Neuronal stem cell (in vitro differentiated cells): Measurements from ENCODE around the gene KDM5B.

Experiments used
- DNase-seq: peaks from one replicate; pipeline ENCODE4 v3.0.0-alpha.2; 2013; ENCODE audit warnings: low spot score
- H2AFZ ChIP-seq: one replicate; pipeline ENCODE4 v1.6.1; 2013; ENCODE audit warnings: mild to moderate bottlenecking, low read length, inconsistent platforms
- H2AK5ac ChIP-seq: 2 replicates; pipeline ENCODE4 v1.6.1; 2013; ENCODE audit warnings: low read depth, mild to moderate bottlenecking, inconsistent platforms, low read length, moderate library complexity, mixed read lengths
- H2BK120ac ChIP-seq: 2 replicates; pipeline ENCODE4 v1.6.1; 2013; ENCODE audit warnings: low read depth, mild to moderate bottlenecking, inconsistent platforms, low read length, moderate library complexity, mixed read lengths
- H2BK12ac ChIP-seq: one replicate; pipeline ENCODE4 v1.6.1; 2013; ENCODE audit warnings: low read length, inconsistent platforms
- H2BK15ac ChIP-seq: 2 replicates; pipeline ENCODE4 v1.6.1; 2013; ENCODE audit warnings: mild to moderate bottlenecking, low read length, inconsistent platforms, mixed read lengths
- H2BK5ac ChIP-seq: one replicate; pipeline ENCODE4 v1.6.1; 2013; ENCODE audit warnings: inconsistent platforms, mild to moderate bottlenecking, low read length, moderate library complexity
- H3K14ac ChIP-seq: one replicate; pipeline ENCODE4 v1.6.1; 2013; ENCODE audit warnings: low read length, inconsistent platforms
- H3K18ac ChIP-seq: 2 replicates; pipeline ENCODE4 v1.6.1; 2013; ENCODE audit warnings: low read length, inconsistent platforms
- H3K23ac ChIP-seq: 2 replicates; pipeline ENCODE4 v1.6.1; 2013; ENCODE audit warnings: low read depth, mild to moderate bottlenecking, mixed read lengths, low read length, inconsistent platforms; ENCODE audit not compliant: poor library complexity
- H3K27ac ChIP-seq: replicated peaks from 3 replicates; pipeline ENCODE4 v1.5.1; 2013; ENCODE audit warnings: low read length, inconsistent platforms
- H3K27me3 ChIP-seq, 3 experiments: 2 replicates each; pipeline ENCODE4 v1.6.1; 2013; ENCODE audit warnings: low read length in 3 of 3, mild to moderate bottlenecking in 2 of 3, inconsistent platforms in 1 of 3, low read depth in 1 of 3, mixed read lengths in 1 of 3, moderate library complexity in 1 of 3; ENCODE audit not compliant: control insufficient read depth in 3 of 3, insufficient read depth in 3 of 3
- H3K36me3 ChIP-seq, 2 donors: replicated peaks in 1 of 2; 2 replicates each; pipeline ENCODE4 v1.6.1; 2013; ENCODE audit warnings: low read length in 2 of 2; ENCODE audit not compliant: control insufficient read depth in 2 of 2, insufficient read depth in 2 of 2
- H3K4ac ChIP-seq: 2 replicates; pipeline ENCODE4 v1.6.1; 2013; ENCODE audit warnings: inconsistent platforms, mild to moderate bottlenecking, low read length, moderate library complexity
- H3K4me1 ChIP-seq, 2 donors: 1 replicate in 1 of 2; 2 replicates in 1 of 2; pipeline ENCODE4 v1.6.1; 2013; ENCODE audit warnings: low read length in 2 of 2, low read depth in 1 of 2; ENCODE audit not compliant: control insufficient read depth in 2 of 2, insufficient read depth in 1 of 2
- H3K4me2 ChIP-seq: one replicate; pipeline ENCODE4 v1.6.1; 2013; ENCODE audit warnings: mild to moderate bottlenecking, low read length, inconsistent platforms; ENCODE audit not compliant: insufficient read depth, poor library complexity, severe bottlenecking
- H3K4me3 ChIP-seq, 2 donors: 2 replicates each; pipeline ENCODE4 v1.5.1; 2013; ENCODE audit warnings: low read length in 2 of 2, mild to moderate bottlenecking in 2 of 2, inconsistent platforms in 1 of 2, moderate library complexity in 1 of 2
- H3K79me1 ChIP-seq: one replicate; pipeline ENCODE4 v1.6.1; 2013; ENCODE audit warnings: low read depth, mild to moderate bottlenecking, inconsistent platforms, low read length, moderate library complexity
- H3K9ac ChIP-seq: one replicate; pipeline ENCODE4 v1.6.1; 2013; ENCODE audit warnings: mild to moderate bottlenecking, low read depth, low read length, inconsistent platforms; ENCODE audit not compliant: poor library complexity
- H3K9me3 ChIP-seq, 2 donors: replicated peaks in 1 of 2; 2 replicates each; pipeline versions ENCODE3 to v1.6.1; 2013; ENCODE audit warnings: low read length in 2 of 2, mild to moderate bottlenecking in 2 of 2, inconsistent platforms in 1 of 2, low read depth in 1 of 2, mixed read lengths in 1 of 2, moderate library complexity in 1 of 2; ENCODE audit not compliant: control insufficient read depth in 2 of 2, insufficient read depth in 1 of 2
- H4K8ac ChIP-seq: one replicate; pipeline ENCODE4 v1.6.1; 2013; ENCODE audit warnings: low read depth, mild to moderate bottlenecking, inconsistent platforms, low read length, moderate library complexity
- H4K91ac ChIP-seq: one replicate; pipeline ENCODE4 v1.6.1; 2013; ENCODE audit warnings: low read length, low read depth, mild to moderate bottlenecking, inconsistent platforms; ENCODE audit not compliant: poor library complexity
- WGBS, 2 donors: extraction: QIAGEN DNeasy Blood & Tissue Kit; methylation state at CpG; one replicate each; pipeline ENCODE4 v1.1.7; 2013; ENCODE audit warnings: missing lambda C conversion rate in 2 of 2, mixed read lengths in 1 of 2; ENCODE audit not compliant: insufficient read length in 2 of 2, insufficient replicate concordance in 1 of 2; ENCODE audit errors: extremely low coverage in 2 of 2; 5-methylcytosine and 5-hydroxymethylcytosine counted together

KDM5B gene

GRCh38 chr1:202844259-202844658 is 36.0 kb upstream of the KDM5B start:
- Histone ChIP-seq H3K14ac (no peak overlapping the region), H3K23ac (no peak overlapping the region), H3K4ac (no peak overlapping the region), H4K91ac (no peak overlapping the region), H2BK12ac (no peak overlapping the region), H2BK5ac (no peak overlapping the region), H3K27ac (no peak overlapping the region), H2AFZ (no peak overlapping the region), H4K8ac (no peak overlapping the region), H3K9me3 (no peaks in the 10 kb centered on the region), H2BK120ac (no peak overlapping the region), H3K18ac (no peak overlapping the region), H3K79me1 (no peaks in the 10 kb centered on the region), H3K4me3 (no peak overlapping the region), H3K27me3 (peaks cover 0 to 3% (median 0%) of the 10 kb centered on the region in 3 experiments), H2BK15ac (no peak overlapping the region), H3K36me3 (no peaks in the 10 kb centered on the region), H2AK5ac (no peak overlapping the region), H3K4me2 (no peak overlapping the region), H3K4me1 (peaks cover 0 to 13% of the 10 kb centered on the region in 2 donors), H3K9ac (no peak overlapping the region)
- no peak for DNase-seq
- WGBS, 2 donors: no CpG with 5 or more reads among the region's 5 CpGs

GRCh38 chr1:202843081-202843480 is 34.9 kb upstream of the KDM5B start:
- WGBS, 2 donors: no CpG with 5 or more reads among the region's 11 CpGs

GRCh38 chr1:202837746-202838262 is 29.6 kb upstream of the KDM5B start:
- Histone ChIP-seq H3K4ac (no peak overlapping the region), H3K27me3 (peaks cover 0 to 32% (median 3%) of the 10 kb centered on the region in 3 experiments), H2BK120ac (no peak overlapping the region), H2BK12ac (no peak overlapping the region), H3K18ac (no peak overlapping the region), H3K4me3 (no peak overlapping the region), H2AK5ac (no peak overlapping the region), H2BK5ac (no peak overlapping the region), H3K9ac (no peak overlapping the region), H2BK15ac (no peak overlapping the region), H3K4me2 (no peak overlapping the region), H4K91ac (no peak overlapping the region), H2AFZ (peak overlapping the region; percentile 5), H3K14ac (no peak overlapping the region), H3K23ac (no peak overlapping the region), H3K79me1 (peaks cover 2% of the 10 kb centered on the region), H3K27ac (no peak overlapping the region), H4K8ac (no peak overlapping the region), H3K36me3 (no peaks in the 10 kb centered on the region), H3K9me3 (no peaks in the 10 kb centered on the region), H3K4me1 (peaks cover 0 to 8% of the 10 kb centered on the region in 2 donors)
- no peak for DNase-seq
- WGBS, 2 donors: no CpG with 5 or more reads among the region's 5 CpGs

More at GRCh38 chr1:202843081-202843480, 34.9 kb upstream of the KDM5B start:
- H3K18ac ChIP-seq: no peak overlapping the region
- no peak overlapping the region for H3K4me2 ChIP-seq
- no peak overlapping the region for H2AK5ac ChIP-seq
- peaks cover 0 to 13% of the 10 kb centered on the region in 2 donors for H3K4me1 ChIP-seq
- H2BK5ac ChIP-seq: no peak overlapping the region
- no peak overlapping the region for H4K8ac ChIP-seq
- H3K9ac ChIP-seq: no peak overlapping the region
- peaks cover 0 to 3% (median 0%) of the 10 kb centered on the region in 3 experiments for H3K27me3 ChIP-seq
- no peak overlapping the region for H3K23ac ChIP-seq
- no peak overlapping the region for H4K91ac ChIP-seq
- no peak for DNase-seq
- H2BK12ac ChIP-seq: no peak overlapping the region
- H3K4me3 ChIP-seq: no peak overlapping the region
- H3K36me3 ChIP-seq: no peaks in the 10 kb centered on the region
- H3K27ac ChIP-seq: peak overlapping the region; percentile 30
- no peak overlapping the region for H3K4ac ChIP-seq
- H2BK15ac ChIP-seq: no peak overlapping the region
- H3K9me3 ChIP-seq: no peaks in the 10 kb centered on the region
- H3K14ac ChIP-seq: no peak overlapping the region
- H2AFZ ChIP-seq: peak overlapping the region; percentile 59
- H3K79me1 ChIP-seq: no peaks in the 10 kb centered on the region
- no peak overlapping the region for H2BK120ac ChIP-seq

GRCh38 chr1:202836623-202837403 is 28.6 kb upstream of the KDM5B start:
- no peak overlapping the region for H3K18ac ChIP-seq
- no peak overlapping the region for H3K9ac ChIP-seq
- peaks cover 2% of the 10 kb centered on the region for H3K79me1 ChIP-seq
- no peak overlapping the region for H3K4ac ChIP-seq
- no peak overlapping the region for H3K4me3 ChIP-seq
- no peaks in the 10 kb centered on the region for H3K36me3 ChIP-seq
- H2BK15ac ChIP-seq: peak overlapping the region; percentile 22
- no peak for DNase-seq
- no peak overlapping the region for H2BK120ac ChIP-seq
- H3K9me3 ChIP-seq: no peaks in the 10 kb centered on the region
- H2AK5ac ChIP-seq: peak overlapping the region; percentile 34
- peak overlapping the region; percentile 36 for H2BK5ac ChIP-seq
- no peak overlapping the region for H3K27ac ChIP-seq
- H3K4me2 ChIP-seq: no peak overlapping the region
- H3K14ac ChIP-seq: no peak overlapping the region
- peak overlapping the region; percentile 62 for H3K23ac ChIP-seq
- peaks cover 0 to 4% of the 10 kb centered on the region in 2 donors for H3K4me1 ChIP-seq
- H4K8ac ChIP-seq: no peak overlapping the region
- peaks cover 0 to 34% (median 3%) of the 10 kb centered on the region in 3 experiments for H3K27me3 ChIP-seq
- H2AFZ ChIP-seq: no peak overlapping the region
- H2BK12ac ChIP-seq: no peak overlapping the region
- H4K91ac ChIP-seq: no peak overlapping the region
- no CpG with 5 or more reads among the region's 5 CpGs for WGBS, 2 donors
